ENCODE results near the gene NCAPG2. TPM values are rescaled to one million over a fixed set of nuclear protein-coding genes. Genes with fewer than 3 reads are reported as not detected.

The NCAPG2 gene
- total and polyA plus RNA-seq, 2 experiments from 2014 or later, result 38.7 to 91.2 TPM

- Mint-ChIP-seq H3K4me1 (peaks cover 34% of the 10 kb centered on the region), H3K9me3 (no peaks in the 10 kb centered on the region), H3K27ac (no peak overlapping the region), H3K36me3 (ENCODE audit: low read depth) (peaks cover 12% of the 10 kb centered on the region), H3K27me3 (ENCODE audit: insufficient read depth, low read depth, poor library complexity) (peaks cover 8% of the 10 kb centered on the region), H3K4me3 (no peak overlapping the region)
- no peaks in the 10 kb centered on the region; the same call in 1 of the 2 replicates for H4K20me1 ChIP-seq (replicated peaks; ENCODE audit: insufficient read depth)
- 0 out of 2 replicates have a peak, but pooled peaks cover 4% of the 10 kb centered on the region for H3K9me2 ChIP-seq (ENCODE audit: insufficient read depth)
- no peak overlapping the region for H3K4me2 ChIP-seq
- DNase-seq (ENCODE audit: low spot score) (no peak), ATAC-seq (no peak)
- TF ChIP-seq ZNF462 (CRISPR knock-in tag; IDR thresholded peaks at IDR 0.05) (no peak), ETS1 (IDR thresholded peaks at IDR 0.05) (no peak), REST (IDR thresholded peaks at IDR 0.05; ENCODE audit: unreplicated experiment) (no peak), EZH2phosphoT487 (IDR thresholded peaks at IDR 0.05; ENCODE audit: unreplicated experiment) (no peak), EZH2 (IDR thresholded peaks at IDR 0.05; ENCODE audit: low read depth, unreplicated experiment) (no peak), ZNF114 (CRISPR knock-in tag; IDR thresholded peaks at IDR 0.05) (no peak), POLR2AphosphoS5 (IDR thresholded peaks at IDR 0.05; ENCODE audit: low read depth) (no peak), CREB1 (CRISPR knock-in tag; IDR thresholded peaks at IDR 0.05; ENCODE audit: low read depth) (no peak), STAT1 (IDR thresholded peaks at IDR 0.05; ENCODE audit: unreplicated experiment) (no peak), ZNF331 (CRISPR knock-in tag; IDR thresholded peaks at IDR 0.05; ENCODE audit: low read depth) (no peak), CTCF (conservative IDR thresholded peaks at IDR 0.05; ENCODE audit: low read depth in 2 of 2) (no peak), NANOG (IDR thresholded peaks at IDR 0.05; ENCODE audit: borderline replicate concordance) (no peak), JUNB (IDR thresholded peaks at IDR 0.05; ENCODE audit: unreplicated experiment) (no peak)
- 0 out of 2 replicates have a peak overlapping the region, but pooled peaks have one; percentile 52 for H3K27ac ChIP-seq (ENCODE audit: low read depth)
- H3F3A ChIP-seq (replicated peaks; ENCODE audit: low read depth), result 0 out of 2 replicates have a peak, but pooled peaks cover 4% of the 10 kb centered on the region
- no peak overlapping the region for H2AFZ ChIP-seq
- H3K4me3 ChIP-seq, result no peak overlapping the region
- H3K4me1 ChIP-seq (ENCODE audit: insufficient read depth), result peaks cover 9% of the 10 kb centered on the region
- H3K27me3 ChIP-seq (ENCODE audit: insufficient read depth), result no peaks in the 10 kb centered on the region
- H3K36me3 ChIP-seq (ENCODE audit: insufficient read depth), result no peaks in the 10 kb centered on the region
- H3K79me2 ChIP-seq (replicated peaks; ENCODE audit: insufficient read depth), result no peaks in the 10 kb centered on the region
Observed at GRCh38 chr7:158730383-158731346, 26.1 kb upstream of the NCAPG2 start.

Measured in GM23338 (cell line).